Measurements from ENCODE around the gene EXD3. TPM values are rescaled to one million over a fixed set of nuclear protein-coding genes. Genes with fewer than 3 reads are reported as not detected.
"Not testable (repeated sequence)": the region's sequence is repeated elsewhere in the genome, so short reads cannot be mapped to it uniquely, and the experiment has no call there.

Gene EXD3
- total RNA-seq, 2 experiments from 2014 or later = 17.9 to 18.1 TPM

DNA sequence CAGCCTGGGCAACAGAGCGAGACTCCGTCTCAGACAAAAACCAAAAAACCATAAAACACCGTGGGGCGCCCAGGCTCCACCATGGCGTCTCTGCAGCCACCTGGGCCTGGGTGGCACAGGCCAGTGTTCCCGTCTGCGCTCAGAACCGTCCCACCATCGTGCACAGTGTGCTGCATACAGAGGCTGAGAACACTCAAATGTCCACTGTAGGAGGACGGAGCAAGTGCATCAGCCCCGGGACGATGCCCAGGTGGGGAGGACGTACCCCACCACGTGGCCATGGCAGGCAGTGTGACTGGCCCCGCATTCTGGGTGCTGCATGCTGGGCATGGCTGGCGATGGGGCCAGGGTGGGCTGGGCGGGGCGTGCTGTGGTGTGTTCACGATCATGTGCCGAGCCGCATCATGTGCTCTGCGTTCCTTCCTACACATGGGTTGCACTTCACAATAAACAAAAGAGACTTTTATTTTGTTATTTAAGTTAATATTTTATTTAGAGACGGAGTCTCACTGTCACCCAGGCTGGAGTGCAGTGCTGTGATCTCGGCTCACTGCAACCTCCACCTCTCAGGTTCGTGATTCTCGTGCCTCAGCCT, 37.8 kb downstream of the EXD3 start:
- H3K4me3 Mint-ChIP-seq = no peak overlapping the region
- POLR2A ChIA-PET = no interaction called here
- DNase-seq = no peak
- no peaks in the 10 kb centered on the region for H3K27me3 Mint-ChIP-seq
- peaks cover 11% of the 10 kb centered on the region for H3K4me1 Mint-ChIP-seq
- no peaks in the 10 kb centered on the region for H3K36me3 Mint-ChIP-seq (ENCODE audit: low read depth)
- no peaks in the 10 kb centered on the region for H3K9me3 Mint-ChIP-seq
- CTCF ChIA-PET = no interaction called here
- H3K27ac Mint-ChIP-seq = no peak overlapping the region

DNA sequence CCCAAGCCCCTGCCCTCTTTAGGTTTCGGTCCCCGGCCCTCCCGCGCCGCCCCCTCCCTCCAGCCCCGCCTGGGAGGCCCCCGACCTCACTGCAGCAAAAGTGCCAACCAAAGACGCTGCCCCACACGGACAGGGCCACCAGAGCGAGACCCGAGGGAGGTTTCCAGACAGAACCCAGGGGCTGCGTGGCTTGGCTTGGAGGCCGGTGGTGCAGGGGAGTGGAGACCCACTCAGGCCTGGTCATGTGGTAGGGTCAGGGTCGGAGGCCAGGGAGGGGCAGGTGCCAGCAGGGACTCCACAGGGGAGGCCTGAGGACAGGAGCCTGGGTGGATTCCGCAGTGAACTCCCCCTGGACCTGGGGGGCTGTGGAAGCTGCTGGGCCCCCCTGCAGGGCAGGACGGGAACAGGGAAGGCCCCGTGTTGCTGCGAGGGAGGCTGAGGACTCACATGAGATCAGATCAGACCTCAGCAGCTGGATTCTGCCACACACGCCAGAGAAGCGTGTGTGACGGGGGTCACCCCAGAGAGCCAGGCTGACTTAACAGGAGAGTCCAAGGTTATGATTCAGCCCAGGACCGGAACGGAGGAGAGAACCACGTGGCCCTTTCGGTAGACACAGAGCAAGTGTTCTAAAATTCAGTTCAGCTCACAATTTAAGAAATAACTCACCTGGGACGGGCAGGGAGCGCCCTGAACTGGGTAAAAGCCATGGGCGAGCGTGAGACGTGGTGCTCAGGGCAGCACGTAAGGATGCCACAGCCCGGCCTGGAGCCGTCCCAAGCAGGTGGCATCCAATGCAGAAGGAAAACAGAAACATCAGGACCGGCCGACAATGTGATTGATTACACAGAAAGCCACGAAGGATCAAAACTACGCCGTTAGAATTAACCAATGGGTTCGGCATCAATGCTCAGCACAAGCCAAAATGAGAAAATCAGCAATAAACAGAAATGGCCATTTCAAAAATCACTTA, 38.9 kb downstream of the EXD3 start:
- Mint-ChIP-seq H3K27me3 (no peaks in the 10 kb centered on the region), H3K36me3 (ENCODE audit: low read depth) (no peaks in the 10 kb centered on the region), H3K4me3 (no peak overlapping the region), H3K27ac (no peak overlapping the region), H3K4me1 (peaks cover 11% of the 10 kb centered on the region), H3K9me3 (no peaks in the 10 kb centered on the region)
- DNase-seq = no peak
- CTCF ChIA-PET = no interaction called here
- POLR2A ChIA-PET = no interaction called here

DNA sequence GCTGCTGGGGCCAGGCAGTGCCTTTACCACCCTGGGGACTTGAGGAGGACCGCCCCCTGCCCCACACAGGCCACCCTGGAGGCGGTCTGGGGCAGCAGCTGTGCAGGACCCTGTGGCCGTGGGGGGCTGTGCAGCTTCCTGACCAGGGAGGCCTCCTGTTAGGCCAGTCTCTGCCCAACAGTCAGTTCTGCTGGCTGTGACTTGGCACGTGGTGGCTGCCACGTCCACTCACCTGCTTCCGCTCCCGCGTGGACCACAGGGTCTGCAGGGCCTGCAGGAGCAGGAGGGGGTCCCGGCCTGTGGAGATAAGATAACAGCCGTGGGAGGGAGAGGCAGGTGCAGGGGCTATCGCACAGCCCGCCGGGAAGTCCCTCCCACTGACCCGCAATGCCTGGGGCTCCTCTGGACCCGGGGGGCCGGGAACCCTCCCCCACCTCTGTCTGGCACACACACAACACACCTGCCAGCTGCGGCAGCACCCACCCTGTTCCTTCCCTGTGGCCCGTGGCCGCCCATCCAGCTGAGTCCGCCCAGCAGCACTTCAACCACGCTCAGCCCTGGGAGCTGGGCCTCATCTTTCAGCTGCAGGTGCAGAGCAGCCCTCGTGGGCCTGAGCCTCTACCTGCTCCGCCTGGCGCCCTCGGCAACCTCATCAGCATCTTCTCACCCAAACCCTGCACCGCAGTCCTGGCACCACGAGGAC, 39.7 kb downstream of the EXD3 start:
- no peak overlapping the region for H3K4me3 Mint-ChIP-seq
- DNase-seq = no peak
- peaks cover 11% of the 10 kb centered on the region for H3K4me1 Mint-ChIP-seq
- H3K9me3 Mint-ChIP-seq = peaks cover 4% of the 10 kb centered on the region
- POLR2A ChIA-PET = no interaction called here
- no peak overlapping the region for H3K27ac Mint-ChIP-seq
- CTCF ChIA-PET = no interaction called here
- H3K36me3 Mint-ChIP-seq (ENCODE audit: low read depth) = no peaks in the 10 kb centered on the region
- no peaks in the 10 kb centered on the region for H3K27me3 Mint-ChIP-seq

DNA sequence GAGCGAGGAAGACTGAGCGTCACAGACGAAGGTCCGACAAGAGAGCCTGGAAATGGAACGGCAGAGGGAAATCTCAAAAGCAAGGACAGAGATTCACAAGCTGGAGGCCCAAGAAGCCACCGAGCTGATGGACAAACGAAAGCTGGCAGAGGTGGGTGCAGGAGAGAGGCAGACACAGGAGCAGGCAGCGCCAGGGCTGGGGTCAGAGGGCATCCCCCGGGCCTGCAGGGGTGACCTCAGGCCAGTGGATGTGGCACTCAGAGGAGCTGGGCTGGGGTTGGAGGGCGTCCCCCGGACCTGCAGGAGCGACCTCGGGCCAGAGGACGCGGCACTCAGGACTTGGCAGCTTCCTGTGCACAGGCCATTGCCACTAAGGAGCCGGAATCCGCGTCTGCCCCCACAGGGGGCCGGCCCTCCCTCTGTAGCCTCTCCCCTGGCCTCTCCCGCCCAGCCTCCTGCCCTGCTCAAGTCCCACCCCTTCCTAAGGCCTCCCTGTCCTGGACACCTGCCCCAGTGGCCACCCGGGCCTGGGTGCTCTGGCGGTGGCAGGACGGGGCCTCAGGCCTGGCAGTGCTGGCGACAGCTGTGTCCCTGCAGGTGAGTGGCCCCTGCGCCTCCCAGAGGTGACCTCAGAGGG, 40.4 kb downstream of the EXD3 start:
- H3K27ac Mint-ChIP-seq = no peak overlapping the region
- peaks cover 5% of the 10 kb centered on the region for H3K9me3 Mint-ChIP-seq
- ChIA-PET CTCF (no interaction called here), POLR2A (no interaction called here)
- no peaks in the 10 kb centered on the region for H3K27me3 Mint-ChIP-seq
- no peaks in the 10 kb centered on the region for H3K36me3 Mint-ChIP-seq (ENCODE audit: low read depth)
- no peak overlapping the region for H3K4me3 Mint-ChIP-seq
- H3K4me1 Mint-ChIP-seq = peaks cover 8% of the 10 kb centered on the region
- no peak for DNase-seq

DNA sequence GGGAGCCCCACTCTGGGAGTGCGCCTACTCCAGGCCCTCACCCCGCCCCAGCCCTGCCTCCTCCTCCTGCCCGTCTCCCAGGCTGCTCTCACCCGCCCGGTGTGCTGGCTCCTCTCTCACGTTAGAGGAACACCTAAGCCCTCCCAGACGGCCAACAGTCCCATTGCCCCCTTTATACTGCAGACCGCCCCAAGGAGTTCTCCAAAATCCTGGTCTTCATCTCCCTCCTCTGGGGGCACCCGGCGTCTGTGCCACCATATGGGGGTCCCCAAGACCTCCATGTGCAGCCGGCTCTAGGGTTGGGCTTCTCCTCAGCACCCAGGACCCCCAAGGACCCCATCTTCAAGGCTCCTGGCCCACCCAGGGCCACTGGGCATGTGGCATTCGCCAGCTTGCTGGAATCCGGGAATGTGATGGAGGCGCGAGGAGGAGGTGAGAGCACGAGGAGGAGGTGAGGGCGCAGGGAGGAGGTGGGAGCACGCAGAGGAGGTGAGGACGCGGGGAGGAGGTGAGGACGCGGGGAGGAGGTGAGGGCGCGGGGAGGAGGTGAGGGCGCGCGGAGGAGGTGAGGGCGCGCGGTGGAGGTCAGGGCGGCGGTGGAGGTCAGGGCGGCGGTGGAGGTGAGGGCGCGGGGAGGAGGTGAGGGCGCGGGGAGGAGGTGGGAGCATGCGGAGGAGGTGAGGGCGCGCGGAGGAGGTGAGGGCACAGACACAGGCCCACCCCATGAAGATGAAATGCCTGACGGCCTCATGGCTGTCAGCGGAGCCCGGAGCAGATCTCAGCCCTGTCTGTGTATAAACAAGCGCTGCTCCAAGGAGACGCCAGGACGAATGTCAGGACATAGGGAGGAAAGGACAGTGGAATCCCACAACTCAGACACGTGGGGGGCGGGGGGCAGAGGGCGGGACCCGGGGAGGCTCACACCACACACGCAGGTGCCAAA, 41.2 kb downstream of the EXD3 start:
- CTCF ChIA-PET = no interaction called here
- POLR2A ChIA-PET = no interaction called here
- peaks cover 3% of the 10 kb centered on the region for H3K4me1 Mint-ChIP-seq
- H3K27ac Mint-ChIP-seq = no peak overlapping the region
- H3K4me3 Mint-ChIP-seq = no peak overlapping the region
- peaks cover 5% of the 10 kb centered on the region for H3K9me3 Mint-ChIP-seq
- no peak for DNase-seq
- no peaks in the 10 kb centered on the region for H3K27me3 Mint-ChIP-seq
- no peaks in the 10 kb centered on the region for H3K36me3 Mint-ChIP-seq (ENCODE audit: low read depth)

DNA sequence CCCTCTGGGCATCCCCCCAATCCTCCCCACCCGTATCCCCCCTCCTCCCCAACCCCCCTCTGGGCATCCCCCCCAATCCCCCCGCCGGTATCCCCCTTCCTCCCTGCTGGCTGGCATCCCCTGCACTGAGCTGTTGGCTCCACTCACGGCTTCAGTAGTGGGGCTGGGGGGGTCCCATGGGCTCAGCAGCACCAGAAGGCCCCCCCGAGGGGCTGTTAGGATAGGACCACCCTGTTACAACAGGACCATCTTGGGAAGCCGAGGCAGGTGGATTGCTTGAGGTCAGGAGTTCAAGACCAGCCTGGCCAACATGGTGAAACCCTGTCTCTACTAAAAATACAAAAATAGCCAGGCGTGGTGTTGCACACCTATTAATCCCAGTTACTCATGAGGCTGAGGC, 42.4 kb downstream of the EXD3 start:
- H3K27me3 Mint-ChIP-seq = no peaks in the 10 kb centered on the region
- H3K36me3 Mint-ChIP-seq (ENCODE audit: low read depth) = no peaks in the 10 kb centered on the region
- no peak overlapping the region for H3K27ac Mint-ChIP-seq
- POLR2A ChIA-PET = no interaction called here
- CTCF ChIA-PET = no interaction called here
- no peak for DNase-seq
- H3K9me3 Mint-ChIP-seq = peaks cover 6% of the 10 kb centered on the region
- no peak overlapping the region for H3K4me3 Mint-ChIP-seq
- H3K4me1 Mint-ChIP-seq = no peaks in the 10 kb centered on the region

DNA sequence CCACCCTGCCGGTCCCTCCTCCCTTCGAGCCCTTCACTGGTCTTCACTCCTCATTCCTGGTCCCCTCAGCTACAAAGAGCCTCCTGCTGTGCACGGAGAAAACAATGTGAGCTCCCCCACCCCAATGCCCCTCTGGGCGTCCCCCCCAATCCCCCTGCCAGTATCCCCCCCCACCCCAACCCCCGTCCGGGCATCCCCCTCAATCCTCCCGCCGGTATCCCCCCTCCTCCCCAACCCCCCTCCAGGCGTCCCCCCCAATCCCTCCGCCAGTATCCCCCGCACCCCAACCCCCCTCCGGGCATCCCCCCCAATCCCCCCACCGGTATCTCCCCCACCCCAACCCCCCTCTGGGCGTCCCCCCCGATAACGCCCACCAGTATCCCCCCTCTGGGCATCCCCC, 42.8 kb downstream of the EXD3 start:
- POLR2A ChIA-PET = no interaction called here
- Mint-ChIP-seq H3K36me3 (ENCODE audit: low read depth) (no peaks in the 10 kb centered on the region), H3K4me3 (no peak overlapping the region), H3K27ac (no peak overlapping the region), H3K4me1 (no peaks in the 10 kb centered on the region), H3K9me3 (peaks cover 9% of the 10 kb centered on the region), H3K27me3 (no peaks in the 10 kb centered on the region)
- CTCF ChIA-PET = no interaction called here
- DNase-seq = no peak

DNA sequence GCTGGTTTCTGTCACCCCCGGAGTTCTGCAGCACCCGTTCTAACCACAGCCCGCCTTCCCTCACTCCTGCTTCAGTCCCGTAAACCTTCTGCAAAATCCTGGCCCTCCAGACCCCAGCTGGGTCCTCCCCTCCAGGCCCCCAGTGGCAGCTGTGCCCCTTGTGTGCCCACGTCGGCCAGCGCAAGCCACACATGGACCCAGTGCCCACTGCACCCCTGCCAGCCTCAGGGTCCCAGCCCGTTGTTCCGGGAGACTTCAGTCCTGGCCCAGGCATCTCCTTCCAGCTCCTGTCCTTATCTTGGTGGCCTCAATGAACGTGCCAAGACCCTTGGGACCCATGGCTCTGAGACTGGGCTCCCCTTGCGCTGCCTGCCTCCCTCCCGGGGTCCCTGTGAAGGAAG, 43.2 kb downstream of the EXD3 start:
- no peaks in the 10 kb centered on the region for H3K27me3 Mint-ChIP-seq
- H3K4me1 Mint-ChIP-seq = no peaks in the 10 kb centered on the region
- H3K4me3 Mint-ChIP-seq = no peak overlapping the region
- no peaks in the 10 kb centered on the region for H3K36me3 Mint-ChIP-seq (ENCODE audit: low read depth)
- peaks cover 9% of the 10 kb centered on the region for H3K9me3 Mint-ChIP-seq
- H3K27ac Mint-ChIP-seq = no peak overlapping the region
- ChIA-PET POLR2A (no interaction called here), CTCF (no interaction called here)
- DNase-seq = no peak

DNA sequence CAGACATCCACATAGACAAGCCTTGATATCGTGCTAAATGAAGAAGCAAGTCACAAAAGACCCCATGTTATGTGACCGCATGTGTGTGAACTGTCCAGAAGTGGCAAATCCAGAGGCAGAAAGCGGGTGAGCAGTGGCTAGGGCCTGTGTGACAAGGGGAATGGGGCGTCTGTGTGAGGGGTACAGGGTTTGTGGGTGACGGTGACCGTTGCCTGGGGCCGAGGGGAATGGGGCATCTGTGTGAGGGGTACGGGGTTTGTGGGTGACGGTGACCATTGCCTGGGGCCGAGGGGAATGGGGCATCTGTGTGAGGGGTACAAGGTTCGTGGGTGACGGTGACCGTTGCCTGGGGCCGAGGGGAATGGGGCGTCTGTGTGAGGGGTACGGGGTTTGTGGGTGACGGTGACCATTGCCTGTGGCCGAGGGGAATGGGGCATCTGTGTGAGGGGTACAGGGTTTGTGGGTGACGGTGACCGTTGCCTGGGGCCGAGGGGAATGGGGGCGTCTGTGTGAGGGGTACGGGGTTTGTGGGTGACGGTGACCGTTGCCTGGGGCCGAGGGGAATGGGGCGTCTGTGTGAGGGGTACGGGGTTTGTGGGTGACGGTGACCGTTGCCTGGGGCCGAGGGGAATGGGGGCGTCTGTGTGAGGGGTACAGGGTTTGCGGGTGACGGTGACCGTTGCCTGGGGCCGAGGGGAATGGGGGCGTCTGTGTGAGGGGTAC, 44.1 kb downstream of the EXD3 start:
- H3K9me3 Mint-ChIP-seq; H3K4me3 Mint-ChIP-seq; H3K4me1 Mint-ChIP-seq; H3K36me3 Mint-ChIP-seq (ENCODE audit: low read depth); POLR2A ChIA-PET; H3K27me3 Mint-ChIP-seq; DNase-seq; CTCF ChIA-PET; H3K27ac Mint-ChIP-seq: not testable (repeated sequence)

DNA sequence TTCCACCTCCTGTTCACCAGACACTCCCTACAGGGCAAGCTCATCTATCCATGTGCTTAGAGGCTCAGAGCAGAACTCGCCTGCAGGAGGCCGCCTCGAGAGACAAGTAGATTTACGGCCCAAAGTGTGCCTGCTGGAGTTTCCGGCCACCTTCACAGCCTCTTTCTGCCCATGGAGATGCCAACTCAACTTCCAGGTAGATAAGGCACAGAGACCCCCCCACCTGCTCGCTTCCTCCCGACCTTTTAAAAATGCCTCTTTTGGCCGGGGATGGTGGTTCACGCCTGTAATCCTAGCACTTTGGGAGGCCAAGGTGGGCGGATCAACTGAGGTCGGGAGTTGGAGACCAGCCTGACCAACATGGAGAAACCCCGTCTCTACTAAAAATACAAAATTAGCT, 46.6 kb downstream of the EXD3 start:
- Mint-ChIP-seq H3K4me1 (no peaks in the 10 kb centered on the region), H3K4me3 (no peak overlapping the region), H3K9me3 (peaks cover 9% of the 10 kb centered on the region), H3K27me3 (no peaks in the 10 kb centered on the region), H3K27ac (no peak overlapping the region), H3K36me3 (ENCODE audit: low read depth) (no peaks in the 10 kb centered on the region)
- no peak for DNase-seq
- ChIA-PET POLR2A (no interaction called here), CTCF (no interaction called here)

DNA sequence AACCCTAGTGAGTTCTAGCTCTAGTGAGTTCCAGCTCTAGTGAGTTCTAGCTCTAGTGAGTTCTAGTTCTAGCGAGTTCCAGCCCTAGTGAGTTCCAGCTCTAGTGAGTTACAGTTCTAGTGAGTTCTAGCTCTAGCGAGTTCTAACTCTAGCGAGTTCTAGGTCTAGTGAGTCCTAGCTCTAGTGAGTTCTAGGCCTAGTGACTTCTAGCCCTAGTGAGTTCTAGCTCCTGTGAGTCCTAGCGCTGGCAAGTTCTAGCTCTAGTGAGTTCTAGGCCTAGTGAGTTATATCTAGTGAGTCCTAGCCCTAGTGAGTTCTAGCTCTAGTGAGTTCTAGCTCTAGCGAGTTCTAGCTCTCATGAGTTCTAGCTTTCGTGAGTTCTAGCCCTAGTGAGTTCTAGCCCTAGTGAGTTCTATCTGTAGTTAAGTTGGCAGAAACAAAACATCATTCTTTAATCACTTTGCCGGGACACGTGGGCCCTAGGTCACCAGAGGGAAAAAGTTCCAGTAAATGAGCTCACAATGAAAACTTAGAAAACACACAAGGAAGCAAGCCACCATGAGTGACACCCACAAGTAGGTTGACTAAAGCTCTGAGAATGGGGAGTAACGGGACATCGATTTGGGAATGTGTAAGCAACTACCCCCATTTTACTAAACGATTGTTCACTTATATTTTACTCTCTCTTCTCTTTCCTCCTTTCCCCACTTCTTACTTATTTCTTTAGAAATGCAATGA, 47.5 kb downstream of the EXD3 start:
- Mint-ChIP-seq H3K27ac (no peak overlapping the region), H3K9me3 (peaks cover 9% of the 10 kb centered on the region), H3K4me1 (no peaks in the 10 kb centered on the region), H3K27me3 (no peaks in the 10 kb centered on the region), H3K4me3 (no peak overlapping the region), H3K36me3 (ENCODE audit: low read depth) (no peaks in the 10 kb centered on the region)
- ChIA-PET CTCF (no interaction called here), POLR2A (no interaction called here)
- DNase-seq = no peak
